Stimulated activated CD4-positive, alpha-beta T cell treated with anti-CD3 and anti-CD28 coated beads, Interleukin-12 subunit alpha, Interleukin-12 subunit beta, amount 100 ng/mL, for 24 hours (primary cell): ENCODE results near the gene DCAF4.

ENCODE experiments used
- DNase-seq, 2 experiments: peaks; one replicate each; pipeline ENCODE4 v3.0.0-alpha.2; 2020; ENCODE audit warnings: low read depth in 2 of 2

DCAF4 gene

GRCh38 chr14:72894623-72895378, 31.5 kb upstream of the DCAF4 start:
- DNase-seq, result no peak

- no peak for DNase-seq
Observed at GRCh38 chr14:72898448-72898847, 27.8 kb upstream of the DCAF4 start.

- DNase-seq, result no peak
Observed at GRCh38 chr14:72901361-72901760, 24.9 kb upstream of the DCAF4 start.

GRCh38 chr14:72902801-72903530, 23.3 kb upstream of the DCAF4 start:
- no peak for DNase-seq

- DNase-seq, result no peak
Observed at GRCh38 chr14:72903716-72904115, 22.5 kb upstream of the DCAF4 start.

GRCh38 chr14:72904218-72904617, 22.0 kb upstream of the DCAF4 start:
- no peak for DNase-seq

GRCh38 chr14:72904840-72905561, 21.3 kb upstream of the DCAF4 start:
- peak; percentile 42 to 43 for DNase-seq

GRCh38 chr14:72906316-72906715, 19.9 kb upstream of the DCAF4 start:
- DNase-seq, result no peak

- DNase-seq, result no peak
Observed at GRCh38 chr14:72906879-72907278, 19.4 kb upstream of the DCAF4 start.

GRCh38 chr14:72907886-72908285, 18.4 kb upstream of the DCAF4 start:
- no peak for DNase-seq

GRCh38 chr14:72909163-72909562, 17.1 kb upstream of the DCAF4 start:
- no peak for DNase-seq

GRCh38 chr14:72913809-72914208, 12.5 kb upstream of the DCAF4 start:
- DNase-seq, result no peak

- DNase-seq, result no peak
Observed at GRCh38 chr14:72916174-72916573, 10.1 kb upstream of the DCAF4 start.

- no peak for DNase-seq
Observed at GRCh38 chr14:72917094-72917802, 9.0 kb upstream of the DCAF4 start.

- no peak for DNase-seq
Observed at GRCh38 chr14:72920008-72920407, 6.3 kb upstream of the DCAF4 start.

- DNase-seq, result no peak
Observed at GRCh38 chr14:72921396-72921795, 4.9 kb upstream of the DCAF4 start.

- no peak for DNase-seq
Observed at GRCh38 chr14:72924337-72924736, 1.9 kb upstream of the DCAF4 start.

- no peak for DNase-seq
Observed at GRCh38 chr14:72925171-72925759, 999 bp upstream of the DCAF4 start.

GRCh38 chr14:72925815-72926291, 411 bp upstream of the DCAF4 start:
- DNase-seq, result no peak

GRCh38 chr14:72928872-72929271, 2.6 kb downstream of the DCAF4 start:
- no peak for DNase-seq

- DNase-seq, result no peak
Observed at GRCh38 chr14:72929316-72930080, 3.2 kb downstream of the DCAF4 start.
